ENCODE results near the gene CR1L.
"Not testable (repeated sequence)": the region's sequence is repeated elsewhere in the genome, so short reads cannot be mapped to it uniquely, and the experiment has no call there.

GRCh38 chr1:207751463-207751789, 106.5 kb downstream of the CR1L start:
- not testable (repeated sequence) for TF ChIP-seq CTCF, ZFP37, REST, PATZ1 (tag by site-specific recombination; IDR thresholded peaks at IDR 0.05)
